ENCODE data around the gene HOXD4. TPM values are rescaled to one million over a fixed set of nuclear protein-coding genes. Genes with fewer than 3 reads are reported as not detected.

HOXD4 gene
- not detected for total RNA-seq

DNA sequence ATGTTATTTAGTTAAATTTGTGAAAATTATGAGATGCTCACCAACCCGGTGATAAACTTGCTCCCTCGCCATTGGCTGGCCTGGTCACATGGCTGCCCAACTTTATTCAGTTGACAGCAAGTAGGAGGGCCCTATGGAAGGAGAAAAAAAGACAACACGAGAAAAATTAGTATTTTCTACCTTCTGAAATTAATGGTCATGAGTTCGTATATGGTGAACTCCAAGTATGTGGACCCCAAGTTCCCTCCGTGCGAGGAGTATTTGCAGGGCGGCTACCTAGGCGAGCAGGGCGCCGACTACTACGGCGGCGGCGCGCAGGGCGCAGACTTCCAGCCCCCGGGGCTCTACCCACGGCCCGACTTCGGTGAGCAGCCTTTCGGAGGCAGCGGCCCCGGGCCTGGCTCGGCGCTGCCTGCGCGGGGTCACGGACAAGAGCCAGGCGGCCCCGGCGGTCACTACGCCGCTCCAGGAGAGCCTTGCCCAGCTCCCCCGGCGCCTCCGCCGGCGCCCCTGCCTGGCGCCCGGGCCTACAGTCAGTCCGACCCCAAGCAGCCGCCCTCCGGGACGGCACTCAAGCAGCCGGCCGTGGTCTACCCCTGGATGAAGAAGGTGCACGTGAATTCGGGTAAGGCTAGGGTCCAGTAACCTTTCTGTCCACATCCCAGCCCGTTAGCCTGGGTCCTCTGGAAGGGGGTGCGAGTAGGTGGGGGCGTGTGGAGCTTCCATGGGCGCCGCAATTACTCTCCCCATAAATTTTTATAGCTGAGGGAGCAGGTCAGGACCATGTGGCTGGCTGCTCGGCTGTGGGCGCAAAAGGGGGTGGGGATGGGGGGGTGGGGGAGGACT lies at the start of gene HOXD4:
HOXD4 (plus strand) TSS at position 109 of the 846 bp plus-strand sequence; CDS start at position 193, 84 bp downstream.

DNA sequence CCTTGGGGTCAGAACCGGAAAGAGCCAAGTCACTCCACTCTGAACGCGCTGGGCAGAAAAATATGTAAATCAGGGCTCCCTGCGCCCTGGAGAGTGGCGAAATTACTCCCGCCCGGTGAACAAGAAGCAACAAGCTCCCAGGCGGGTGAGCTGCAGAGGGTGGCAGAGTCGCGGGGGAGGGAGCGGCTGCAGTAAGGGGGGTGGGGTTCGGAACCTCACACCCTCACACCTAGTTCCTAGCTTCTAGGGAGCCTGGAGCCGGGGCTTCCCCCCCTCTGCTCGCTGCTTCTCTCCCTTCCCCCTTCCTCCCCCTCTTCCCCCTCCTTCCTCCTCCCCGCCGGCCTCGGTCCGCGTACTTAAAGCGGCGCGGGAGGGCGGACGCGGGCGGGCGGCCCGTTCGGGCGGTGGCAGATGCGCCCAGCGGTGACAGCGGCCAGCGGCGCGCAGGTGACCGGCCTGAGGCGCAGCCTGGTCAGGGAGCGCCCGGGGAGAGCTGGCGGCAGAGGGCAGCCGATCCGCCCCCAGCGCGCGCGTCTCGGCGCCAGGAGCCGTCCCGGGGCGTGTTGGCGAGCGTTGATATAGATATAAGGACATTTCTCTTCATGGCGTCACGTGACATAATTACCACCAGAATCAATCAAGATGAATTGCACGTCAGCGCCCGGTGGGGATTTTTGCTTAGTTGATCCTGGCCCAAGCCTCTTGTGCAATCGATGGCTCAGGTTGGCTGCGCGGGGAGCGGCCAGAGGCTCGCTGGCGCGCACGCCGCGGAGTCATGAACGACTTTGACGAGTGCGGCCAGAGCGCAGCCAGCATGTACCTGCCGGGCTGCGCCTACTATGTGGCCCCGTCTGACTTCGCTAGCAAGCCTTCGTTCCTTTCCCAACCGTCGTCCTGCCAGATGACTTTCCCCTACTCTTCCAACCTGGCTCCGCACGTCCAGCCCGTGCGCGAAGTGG lies 44.5 kb upstream of the HOXD4 start, which contains the start of gene HOXD11:
HOXD11 (plus strand) TSS at position 700 of the 959 bp plus-strand sequence; CDS start at position 776, 76 bp downstream.

DNA sequence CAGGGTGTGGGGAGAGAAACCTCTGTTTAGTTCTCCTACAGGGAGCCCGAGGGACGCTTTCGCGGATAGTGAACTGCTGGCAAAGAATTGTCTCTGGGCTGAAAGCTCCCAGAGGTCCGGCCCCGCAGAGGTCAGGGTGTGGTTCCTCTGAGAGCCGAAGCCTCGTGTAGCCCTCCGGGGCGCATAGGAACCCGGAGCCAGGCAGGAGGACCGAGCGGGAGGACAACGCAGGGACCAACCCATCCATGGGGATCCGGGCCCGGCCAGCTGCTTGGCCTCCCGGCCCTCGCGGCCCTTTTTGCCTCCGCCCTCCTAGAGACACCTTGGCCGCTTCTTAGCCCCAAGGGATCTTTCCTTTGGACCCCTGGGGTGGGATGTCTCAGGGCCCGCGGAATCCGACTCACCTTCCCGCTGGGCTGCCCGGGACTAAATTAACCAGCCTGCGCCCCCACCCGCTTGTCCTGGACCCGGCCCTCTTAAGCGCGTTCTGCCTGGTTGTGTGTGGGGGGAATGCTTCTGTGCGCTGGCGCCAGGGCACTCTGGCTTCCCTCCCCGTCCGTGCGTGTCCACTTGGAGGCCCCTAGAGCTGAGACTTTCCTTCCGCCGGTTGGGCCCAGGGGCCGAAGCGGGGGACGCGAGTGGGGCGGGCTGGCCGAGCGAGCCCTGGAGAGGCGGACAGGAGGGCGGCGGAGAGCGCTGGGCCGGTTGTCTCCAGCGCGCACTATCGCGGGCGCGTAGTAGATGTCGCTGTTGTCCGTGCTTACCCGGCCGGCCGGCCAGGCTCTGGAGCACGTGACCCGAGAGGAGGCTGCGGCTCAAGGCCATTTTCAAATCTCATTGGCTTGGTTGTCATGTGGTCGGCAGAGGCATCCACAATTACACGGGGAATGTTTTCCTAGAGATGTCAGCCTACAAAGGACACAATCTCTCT lies 35.2 kb upstream of the HOXD4 start, which contains the start of gene HOXD10:
HOXD10 (plus strand) TSS at position 896 of the 931 bp plus-strand sequence. CDS start 56 bp downstream, outside the sequence.

DNA sequence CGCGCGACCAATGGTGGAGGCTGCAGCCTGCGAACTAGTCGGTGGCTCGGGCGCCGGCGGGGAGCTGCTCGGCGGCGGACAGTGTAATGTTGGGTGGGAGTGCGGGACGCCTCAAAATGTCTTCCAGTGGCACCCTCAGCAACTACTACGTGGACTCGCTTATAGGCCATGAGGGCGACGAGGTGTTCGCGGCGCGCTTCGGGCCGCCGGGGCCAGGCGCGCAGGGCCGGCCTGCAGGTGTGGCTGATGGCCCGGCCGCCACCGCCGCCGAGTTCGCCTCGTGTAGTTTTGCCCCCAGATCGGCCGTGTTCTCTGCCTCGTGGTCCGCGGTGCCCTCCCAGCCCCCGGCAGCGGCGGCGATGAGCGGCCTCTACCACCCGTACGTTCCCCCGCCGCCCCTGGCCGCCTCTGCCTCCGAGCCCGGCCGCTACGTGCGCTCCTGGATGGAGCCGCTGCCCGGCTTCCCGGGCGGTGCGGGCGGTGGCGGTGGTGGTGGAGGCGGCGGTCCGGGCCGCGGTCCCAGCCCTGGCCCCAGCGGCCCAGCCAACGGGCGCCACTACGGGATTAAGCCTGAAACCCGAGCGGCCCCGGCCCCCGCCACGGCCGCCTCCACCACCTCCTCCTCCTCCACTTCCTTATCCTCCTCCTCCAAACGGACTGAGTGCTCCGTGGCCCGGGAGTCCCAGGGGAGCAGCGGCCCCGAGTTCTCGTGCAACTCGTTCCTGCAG lies 28.5 kb upstream of the HOXD4 start, which contains the start of gene HOXD9:
HOXD9 (plus strand) TSS at position 37 of the 728 bp plus-strand sequence; CDS start at position 87, 50 bp downstream.

DNA sequence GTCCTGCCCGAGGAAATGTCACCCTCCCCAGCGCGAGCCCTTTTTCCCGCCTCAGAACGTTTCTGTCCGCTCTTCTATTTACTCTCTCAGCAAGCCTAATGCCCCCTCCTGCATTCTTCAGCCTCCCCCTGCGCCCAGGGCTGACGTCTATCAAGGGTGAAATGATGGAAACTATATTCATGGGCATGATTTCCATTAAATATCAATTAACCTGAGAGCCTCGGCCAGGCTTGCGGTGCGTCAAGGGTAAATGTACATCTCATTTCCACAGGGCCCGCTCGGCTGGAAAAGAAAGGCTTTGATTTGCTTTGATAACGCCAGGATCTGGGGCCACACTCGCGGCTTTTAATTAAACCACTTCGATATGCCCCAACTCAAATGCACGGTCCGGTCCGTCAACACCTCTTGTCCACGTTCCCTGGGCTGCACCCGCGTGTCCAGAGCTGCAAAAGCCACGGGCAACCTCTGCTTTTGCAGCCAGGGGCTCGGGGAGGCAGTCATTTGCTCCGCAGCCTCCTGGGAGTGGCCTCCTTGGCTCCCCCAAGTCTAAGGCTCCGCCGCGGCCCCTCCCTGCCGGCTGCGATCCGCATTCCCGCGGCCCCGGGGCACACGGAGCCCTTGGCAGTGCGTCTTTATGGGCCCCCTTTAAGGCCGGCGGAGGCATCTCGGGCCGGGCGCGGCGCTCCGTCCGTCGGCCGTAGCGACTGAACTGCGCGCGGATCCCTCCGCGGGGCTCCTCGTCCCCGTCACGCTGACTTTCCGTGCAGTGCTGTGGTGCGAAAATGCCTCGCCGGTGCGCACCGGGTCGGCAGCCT lies 22.2 kb upstream of the HOXD4 start, which contains the start of gene HOXD8:
HOXD8 (plus strand) TSS at position 724 of the 815 bp plus-strand sequence. CDS start 662 bp downstream, outside the sequence.

DNA sequence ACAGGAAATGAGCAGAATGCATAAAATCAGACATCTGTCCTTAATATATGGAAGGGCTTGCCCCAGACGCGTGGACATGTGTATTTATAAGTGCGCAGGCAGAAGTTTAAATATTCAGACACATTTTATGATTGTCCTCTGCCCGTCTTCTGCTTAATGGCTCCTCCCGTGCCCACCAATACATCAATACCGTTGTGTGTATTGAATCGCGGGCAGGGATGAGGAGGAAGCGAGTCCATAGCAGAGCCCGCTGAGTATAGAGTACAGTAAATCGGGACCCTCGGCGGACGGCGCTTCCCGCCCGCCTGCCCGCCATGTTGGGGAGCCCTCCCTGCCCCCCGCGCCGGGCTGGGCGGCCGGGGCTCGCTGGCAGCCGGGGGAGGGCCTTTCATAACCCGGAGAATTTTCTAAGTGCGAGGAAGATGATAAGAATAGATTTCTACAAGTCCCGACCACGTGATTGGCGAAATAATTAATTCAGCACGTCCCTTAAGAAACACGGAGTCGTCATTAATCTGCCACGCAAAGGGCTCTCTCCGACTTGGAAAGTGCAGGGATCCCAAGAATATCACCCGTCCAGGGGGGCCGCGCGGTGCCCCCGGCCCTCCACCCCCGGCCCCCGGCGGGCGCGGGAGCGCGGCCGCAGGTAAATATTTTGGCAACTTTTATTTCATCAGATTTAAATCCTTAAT lies 5.6 kb downstream of the HOXD4 start, which contains the start of gene HOXD3:
HOXD3 (plus strand) TSS at position 501 of the 692 bp plus-strand sequence. CDS start 11,808 bp downstream, outside the sequence.

DNA sequence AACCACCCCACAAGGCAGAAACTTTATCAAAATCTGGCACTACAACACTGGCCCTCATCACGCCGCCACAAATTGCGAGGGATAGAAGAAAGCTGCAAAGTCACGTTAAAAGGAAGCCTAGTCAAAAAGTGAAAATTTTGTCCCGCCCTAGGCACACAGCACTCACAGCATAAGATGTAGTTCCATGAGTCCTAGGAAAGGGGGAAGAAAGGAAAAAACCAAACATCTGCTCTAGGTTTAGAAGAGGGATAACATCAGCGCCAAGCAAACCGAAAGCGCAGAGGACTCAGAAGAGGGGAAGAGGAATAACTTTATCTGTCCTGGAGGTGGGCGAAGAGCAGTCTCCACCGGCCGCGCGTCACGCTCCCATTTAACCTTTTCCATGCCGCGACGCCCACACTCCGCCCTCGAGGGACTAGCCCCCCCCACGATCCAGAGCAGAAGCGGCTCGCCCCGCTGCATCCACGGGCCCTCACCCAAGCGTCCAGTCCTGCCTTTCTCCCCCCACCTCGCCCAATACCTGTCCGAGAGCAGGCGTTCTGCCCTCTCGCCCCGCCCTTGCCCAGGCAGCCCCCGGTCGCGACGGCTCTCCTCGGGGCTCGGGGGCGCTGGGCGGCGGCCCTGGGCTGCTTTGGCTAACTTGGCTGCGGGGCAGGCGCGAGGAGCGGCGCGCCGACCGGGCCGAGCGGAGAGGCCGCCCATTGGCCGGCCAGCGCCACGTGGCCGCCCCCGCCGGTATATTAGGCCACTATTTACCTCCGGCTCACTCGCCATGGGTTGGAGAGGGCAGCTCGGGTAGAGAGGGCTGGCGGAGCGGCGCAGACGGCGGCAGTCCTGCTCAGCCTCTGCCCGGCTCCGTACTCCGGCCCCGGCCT lies 36.8 kb downstream of the HOXD4 start, which contains the start of gene HOXD1:
HOXD1 (plus strand) TSS at position 770 of the 875 bp plus-strand sequence. CDS start 134 bp downstream, outside the sequence.

Small RNA genes within 50 kb of the gene (small RNA-seq; reads per million reads assigned to genes)
- 251 reads per million, percentile 98 among the genes with 10 or more reads in this experiment for gene MIR10B

Other genes starting within 250 kb of the HOXD4 start
- gene LNPK, start 149.3 kb upstream of the HOXD4 start, total RNA-seq: 76.8 TPM
- gene EVX2, start 67.6 kb upstream of the HOXD4 start, total RNA-seq: not detected
- not detected for gene HOXD13, start 58.8 kb upstream of the HOXD4 start, total RNA-seq
- gene HOXD12, start 51.8 kb upstream of the HOXD4 start, total RNA-seq: not detected
- gene HOXD11, start 44.3 kb upstream of the HOXD4 start, total RNA-seq: not detected
- not detected for gene HOXD10, start 34.8 kb upstream of the HOXD4 start, total RNA-seq
- gene HOXD9, start 28.8 kb upstream of the HOXD4 start, total RNA-seq: not detected
- not detected for gene HOXD8, start 21.8 kb upstream of the HOXD4 start, total RNA-seq
- gene HOXD3, start 5.8 kb downstream of the HOXD4 start, total RNA-seq: not detected
- not detected for gene HOXD1, start 37.1 kb downstream of the HOXD4 start, total RNA-seq
- 55.6 TPM for gene MTX2, start 117.9 kb downstream of the HOXD4 start, total RNA-seq

All from diencephalon (tissue), 1 donor.